Liver (tissue), 9 donors: ENCODE results near the gene POLA1. TPM values are rescaled to one million over a fixed set of nuclear protein-coding genes. Genes with fewer than 3 reads are reported as not detected.

Experiments
- DNase-seq: peaks from one replicate; pipeline ENCODE4 v3.0.0-alpha.2; 2017; ENCODE audit warnings: low spot score
- H3K27ac ChIP-seq, 2 donors: one replicate each; pipeline ENCODE4 v1.7.0; 2013; ENCODE audit warnings: inconsistent platforms in 2 of 2, low read length in 2 of 2, control low read depth in 1 of 2, low read depth in 1 of 2, mild to moderate bottlenecking in 1 of 2
- H3K27me3 ChIP-seq, 4 donors: one replicate each; pipeline versions ENCODE4 v1.6.1 to v1.7.0; 2013; ENCODE audit warnings: low read length in 3 of 4, inconsistent platforms in 1 of 4, mild to moderate bottlenecking in 1 of 4, moderate library complexity in 1 of 4; ENCODE audit not compliant: control insufficient read depth in 4 of 4, insufficient read depth in 4 of 4
- H3K36me3 ChIP-seq, 4 donors: one replicate each; pipeline versions ENCODE4 v1.6.1 to v1.7.0; 2013; ENCODE audit warnings: low read length in 3 of 4, mild to moderate bottlenecking in 3 of 4, low read depth in 1 of 4, moderate library complexity in 1 of 4; ENCODE audit not compliant: control insufficient read depth in 4 of 4, insufficient read depth in 3 of 4
- H3K4me1 ChIP-seq, 4 donors: one replicate each; pipeline versions ENCODE4 v1.6.1 to v1.7.0; 2013; ENCODE audit warnings: low read length in 3 of 4, mild to moderate bottlenecking in 3 of 4, moderate library complexity in 1 of 4; ENCODE audit not compliant: control insufficient read depth in 4 of 4, insufficient read depth in 4 of 4
- H3K4me3 ChIP-seq, 3 donors: one replicate each; pipeline versions ENCODE4 v1.6.1 to v1.7.0; 2013; ENCODE audit warnings: low read length in 3 of 3, control low read depth in 1 of 3, low read depth in 1 of 3, mild to moderate bottlenecking in 1 of 3
- H3K9ac ChIP-seq, 2 donors: one replicate each; pipeline ENCODE4 v1.7.0; 2013; ENCODE audit warnings: low read length in 2 of 2, mild to moderate bottlenecking in 2 of 2, moderate library complexity in 2 of 2, control low read depth in 1 of 2, low read depth in 1 of 2
- H3K9me3 ChIP-seq, 4 donors: one replicate each; pipeline versions ENCODE4 v1.6.1 to v1.7.0; 2013; ENCODE audit warnings: low read length in 3 of 4; ENCODE audit not compliant: control insufficient read depth in 4 of 4
- FOXA1 ChIP-seq: IDR thresholded peaks from 2 replicates; pipeline ENCODE4 v1.6.1; 2016; ENCODE audit warnings: antibody characterized with exemption
- FOXA2 ChIP-seq: IDR thresholded peaks from 2 replicates; pipeline ENCODE4 v1.6.1; 2016; ENCODE audit warnings: antibody characterized with exemption
- GABPA ChIP-seq, 2 donors: IDR thresholded peaks in 1 of 2; conservative IDR thresholded peaks in 1 of 2; 2 replicates each; pipeline ENCODE4 v1.6.1; 2016; ENCODE audit warnings: antibody characterized with exemption in 2 of 2, mild to moderate bottlenecking in 1 of 2, moderate library complexity in 1 of 2
- HNF4A ChIP-seq, 2 donors: conservative IDR thresholded peaks; 2 replicates each; pipeline ENCODE4 v1.6.1; 2016; ENCODE audit warnings: antibody characterized with exemption in 2 of 2, mild to moderate bottlenecking in 2 of 2
- HNF4G ChIP-seq: IDR thresholded peaks from 2 replicates; pipeline ENCODE4 v1.6.1; 2016; ENCODE audit warnings: antibody characterized with exemption
- JUND ChIP-seq, 2 donors: IDR thresholded peaks; 2 replicates each; pipeline ENCODE4 v1.6.1; 2016; ENCODE audit warnings: antibody characterized with exemption in 2 of 2
- RAD21 ChIP-seq, 2 donors: IDR thresholded peaks; 2 replicates each; pipeline ENCODE4 v1.6.1; 2016; ENCODE audit warnings: antibody characterized with exemption in 2 of 2, mild to moderate bottlenecking in 2 of 2
- RXRA ChIP-seq, 2 donors: IDR thresholded peaks; 2 replicates each; pipeline ENCODE4 v1.6.1; 2017 to 2018; ENCODE audit warnings: antibody characterized with exemption in 2 of 2, mild to moderate bottlenecking in 1 of 2
- SP1 ChIP-seq: IDR thresholded peaks from 2 replicates; pipeline ENCODE4 v1.6.1; 2018; ENCODE audit warnings: antibody characterized with exemption, mild to moderate bottlenecking
- TAF1 ChIP-seq: conservative IDR thresholded peaks from 2 replicates; pipeline ENCODE4 v1.6.1; 2016; ENCODE audit warnings: antibody characterized with exemption, mild to moderate bottlenecking
- YY1 ChIP-seq: IDR thresholded peaks from 2 replicates; pipeline ENCODE4 v1.6.1; 2016; ENCODE audit warnings: antibody characterized with exemption, mild to moderate bottlenecking
- WGBS: extraction: QIAGEN DNeasy Blood & Tissue Kit; methylation state at CpG from one replicate; pipeline ENCODE4 v1.1.7; 2013; 5-methylcytosine and 5-hydroxymethylcytosine counted together
- polyA plus RNA-seq, 2 donors: library from polyadenylated mRNA; stranded (reverse) in 1 of 2; unstranded in 1 of 2; fragments of 200-250 nt in 1 of 2; fragments of >200 nt in 1 of 2; fragmentation: Nextera tagmentation in 1 of 2; extraction: Ambion mirVana in 1 of 2; gene quantifications; one replicate each; pipeline versions ENCODE4 v1.2.1 to v1.2.3, GENCODE V29; 2013 to 2015
- total RNA-seq, 2 donors: library from RNA; depleted of rRNA; stranded (reverse); fragments of >200 nt; gene quantifications; one replicate each; pipeline ENCODE4 v1.2.3, GENCODE V29; 2014
- TF ChIP-seq, protein P1 (sequence below): fragments of 150-350 bp; IDR thresholded peaks from 2 replicates; pipeline ENCODE4 v1.5.1; 2017; ENCODE audit warnings: improper control_type of control experiment, low read depth, low read length; ENCODE audit not compliant: missing input control
- TF ChIP-seq, protein P2 (sequence below): IDR thresholded peaks from 2 replicates; pipeline ENCODE4 v1.6.1; 2016; ENCODE audit warnings: antibody characterized with exemption
- TF ChIP-seq, protein P3 (sequence below): IDR thresholded peaks from 2 replicates; pipeline ENCODE4 v1.6.1; 2016; ENCODE audit warnings: antibody characterized with exemption
- TF ChIP-seq, protein P4 (sequence below): IDR thresholded peaks from 2 replicates; pipeline ENCODE4 v1.6.1; 2016; ENCODE audit warnings: antibody characterized with exemption
- TF ChIP-seq, protein P5 (sequence below): IDR thresholded peaks from 2 replicates; pipeline ENCODE4 v1.6.1; 2016; ENCODE audit warnings: antibody characterized with exemption, mild to moderate bottlenecking
- donor health status: healthy.
- donor health status: healthy.
- donor health status: healthy.
- donor health status: healthy.
- donor health status: healthy.

Gene POLA1
- total and polyA plus RNA-seq, 4 donors, result 0.93 to 12.7 (median 4.3) TPM

DNA sequence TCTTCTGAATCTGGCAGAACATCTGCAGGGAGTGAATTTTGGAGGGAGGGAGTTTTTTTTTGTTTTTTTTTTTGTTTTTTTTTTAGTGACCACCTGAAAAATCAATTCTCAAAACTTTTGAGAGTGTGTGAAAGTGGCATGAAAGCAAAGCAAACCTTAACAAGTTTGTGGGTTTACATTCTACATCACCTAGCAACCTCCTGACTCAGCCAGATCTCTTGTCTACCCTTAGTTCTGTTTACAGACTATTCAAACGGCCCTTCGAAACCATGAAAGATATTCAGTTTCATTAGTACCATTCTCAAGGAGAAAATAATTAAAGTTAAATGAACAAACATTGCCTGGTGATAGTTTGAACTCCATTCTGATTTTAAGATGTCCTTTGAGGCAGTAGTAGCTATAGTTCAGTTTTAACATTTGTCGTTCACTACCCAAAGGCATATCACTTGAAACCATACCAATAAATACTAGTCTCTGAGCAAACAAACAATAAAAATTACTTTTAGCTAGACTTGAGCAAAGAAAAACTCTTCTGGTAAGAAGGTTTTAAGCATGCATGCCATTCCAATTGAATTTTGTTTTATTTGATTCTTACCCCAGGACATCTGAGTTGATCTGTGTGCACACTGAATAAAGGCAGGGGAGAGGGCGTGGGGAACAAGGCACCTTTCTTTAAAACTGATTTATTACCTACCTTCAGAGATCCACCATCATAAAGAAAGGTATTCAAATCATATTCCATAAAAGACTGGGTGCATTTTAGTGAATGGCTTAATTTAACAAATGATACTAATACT is 184.3 kb downstream of the POLA1 start (continued):
- TF ChIP-seq, protein P1, sequence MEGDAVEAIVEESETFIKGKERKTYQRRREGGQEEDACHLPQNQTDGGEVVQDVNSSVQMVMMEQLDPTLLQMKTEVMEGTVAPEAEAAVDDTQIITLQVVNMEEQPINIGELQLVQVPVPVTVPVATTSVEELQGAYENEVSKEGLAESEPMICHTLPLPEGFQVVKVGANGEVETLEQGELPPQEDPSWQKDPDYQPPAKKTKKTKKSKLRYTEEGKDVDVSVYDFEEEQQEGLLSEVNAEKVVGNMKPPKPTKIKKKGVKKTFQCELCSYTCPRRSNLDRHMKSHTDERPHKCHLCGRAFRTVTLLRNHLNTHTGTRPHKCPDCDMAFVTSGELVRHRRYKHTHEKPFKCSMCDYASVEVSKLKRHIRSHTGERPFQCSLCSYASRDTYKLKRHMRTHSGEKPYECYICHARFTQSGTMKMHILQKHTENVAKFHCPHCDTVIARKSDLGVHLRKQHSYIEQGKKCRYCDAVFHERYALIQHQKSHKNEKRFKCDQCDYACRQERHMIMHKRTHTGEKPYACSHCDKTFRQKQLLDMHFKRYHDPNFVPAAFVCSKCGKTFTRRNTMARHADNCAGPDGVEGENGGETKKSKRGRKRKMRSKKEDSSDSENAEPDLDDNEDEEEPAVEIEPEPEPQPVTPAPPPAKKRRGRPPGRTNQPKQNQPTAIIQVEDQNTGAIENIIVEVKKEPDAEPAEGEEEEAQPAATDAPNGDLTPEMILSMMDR, result no peak
- no peak for TF ChIP-seq JUND (IDR thresholded peaks at IDR 0.05)

DNA sequence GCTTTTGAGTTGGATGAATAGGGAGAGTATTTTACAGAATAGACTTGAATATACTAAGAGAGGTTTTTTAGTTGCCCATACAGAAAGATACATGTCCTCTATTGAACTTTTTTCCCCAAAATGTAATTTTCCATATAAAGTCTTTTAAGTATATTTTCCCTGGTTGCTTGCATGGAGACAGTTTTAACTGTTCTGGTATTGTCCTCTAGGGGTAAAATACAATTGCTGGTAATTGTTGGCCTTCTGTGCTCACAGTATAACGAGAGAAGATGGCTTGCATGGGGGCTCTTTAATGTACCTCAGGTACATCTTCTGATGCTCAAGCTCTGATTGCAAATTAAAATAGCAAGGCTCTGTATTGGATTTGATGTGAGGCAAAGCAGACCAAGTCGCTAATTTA is 186.0 kb downstream of the POLA1 start:
- no peak overlapping the region for H3K9ac ChIP-seq
- H3K27me3 ChIP-seq, result no peaks in the 10 kb centered on the region
- H3K27ac ChIP-seq, result no peak overlapping the region
- 94% methylated on average over 2 of the region's 2 CpGs for whole genome bisulfite sequencing
- no peaks in the 10 kb centered on the region for H3K4me1 ChIP-seq
- no peaks in the 10 kb centered on the region for H3K36me3 ChIP-seq
- no peak for TF ChIP-seq RAD21 (IDR thresholded peaks at IDR 0.05)
- TF ChIP-seq JUND (IDR thresholded peaks at IDR 0.05), result no peak
- no peak for TF ChIP-seq GABPA (IDR thresholded peaks at IDR 0.05 in 1 of 2, conservative IDR thresholded peaks at IDR 0.05 in 1 of 2)
- TF ChIP-seq HNF4A (conservative IDR thresholded peaks at IDR 0.05), result no peak
- no peak for TF ChIP-seq RXRA (IDR thresholded peaks at IDR 0.05)
- TF ChIP-seq YY1, result no peak
- no peak for TF ChIP-seq FOXA2
- TF ChIP-seq, protein P2, sequence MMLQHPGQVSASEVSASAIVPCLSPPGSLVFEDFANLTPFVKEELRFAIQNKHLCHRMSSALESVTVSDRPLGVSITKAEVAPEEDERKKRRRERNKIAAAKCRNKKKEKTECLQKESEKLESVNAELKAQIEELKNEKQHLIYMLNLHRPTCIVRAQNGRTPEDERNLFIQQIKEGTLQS, result no peak
- no peak for TF ChIP-seq SP1
- TF ChIP-seq, protein P3, sequence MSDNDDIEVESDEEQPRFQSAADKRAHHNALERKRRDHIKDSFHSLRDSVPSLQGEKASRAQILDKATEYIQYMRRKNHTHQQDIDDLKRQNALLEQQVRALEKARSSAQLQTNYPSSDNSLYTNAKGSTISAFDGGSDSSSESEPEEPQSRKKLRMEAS, result no peak
- no peak for TF ChIP-seq HNF4G
- TF ChIP-seq, protein P4, sequence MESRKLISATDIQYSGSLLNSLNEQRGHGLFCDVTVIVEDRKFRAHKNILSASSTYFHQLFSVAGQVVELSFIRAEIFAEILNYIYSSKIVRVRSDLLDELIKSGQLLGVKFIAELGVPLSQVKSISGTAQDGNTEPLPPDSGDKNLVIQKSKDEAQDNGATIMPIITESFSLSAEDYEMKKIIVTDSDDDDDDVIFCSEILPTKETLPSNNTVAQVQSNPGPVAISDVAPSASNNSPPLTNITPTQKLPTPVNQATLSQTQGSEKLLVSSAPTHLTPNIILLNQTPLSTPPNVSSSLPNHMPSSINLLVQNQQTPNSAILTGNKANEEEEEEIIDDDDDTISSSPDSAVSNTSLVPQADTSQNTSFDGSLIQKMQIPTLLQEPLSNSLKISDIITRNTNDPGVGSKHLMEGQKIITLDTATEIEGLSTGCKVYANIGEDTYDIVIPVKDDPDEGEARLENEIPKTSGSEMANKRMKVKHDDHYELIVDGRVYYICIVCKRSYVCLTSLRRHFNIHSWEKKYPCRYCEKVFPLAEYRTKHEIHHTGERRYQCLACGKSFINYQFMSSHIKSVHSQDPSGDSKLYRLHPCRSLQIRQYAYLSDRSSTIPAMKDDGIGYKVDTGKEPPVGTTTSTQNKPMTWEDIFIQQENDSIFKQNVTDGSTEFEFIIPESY, result no peak
- no peak for DNase-seq
- no peaks in the 10 kb centered on the region for H3K9me3 ChIP-seq
- H3K4me3 ChIP-seq, result no peak overlapping the region

DNA sequence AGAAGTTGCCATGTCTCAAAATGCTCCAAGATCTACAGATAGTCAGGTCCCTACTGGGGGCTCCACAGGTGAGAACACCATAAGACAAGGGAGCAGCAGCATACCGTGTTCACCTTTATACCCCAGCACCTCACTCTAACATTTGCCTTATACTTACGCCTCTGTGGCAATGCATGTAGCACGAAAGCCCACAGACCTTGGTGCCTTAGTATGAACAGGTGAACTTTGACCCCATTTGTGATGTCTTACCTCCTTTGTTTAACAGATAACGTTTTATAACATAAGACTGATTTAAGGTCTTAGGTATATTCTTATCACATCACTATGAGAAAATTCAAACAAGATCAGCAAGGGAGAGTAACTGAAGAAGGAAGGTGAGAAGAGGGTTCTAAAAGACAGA is 193.2 kb downstream of the POLA1 start:
- no peak overlapping the region for H3K4me3 ChIP-seq
- peaks cover 0 to 1% (median 0%) of the 10 kb centered on the region in 4 donors for H3K36me3 ChIP-seq
- H3K27me3 ChIP-seq, result no peaks in the 10 kb centered on the region
- no peak overlapping the region for H3K27ac ChIP-seq
- no peaks in the 10 kb centered on the region for H3K4me1 ChIP-seq
- DNase-seq, result no peak
- H3K9me3 ChIP-seq, result no peaks in the 10 kb centered on the region
- 92% methylated on average over 4 of the region's 4 CpGs for WGBS
- H3K9ac ChIP-seq, result no peak overlapping the region
- TF ChIP-seq FOXA1 (no peak), TAF1 (no peak), RXRA (IDR thresholded peaks at IDR 0.05) (no peak), GABPA (IDR thresholded peaks at IDR 0.05 in 1 of 2, conservative IDR thresholded peaks at IDR 0.05 in 1 of 2) (no peak), YY1 (no peak), RAD21 (IDR thresholded peaks at IDR 0.05) (no peak), SP1 (no peak), HNF4G (no peak)
- TF ChIP-seq, protein P5, sequence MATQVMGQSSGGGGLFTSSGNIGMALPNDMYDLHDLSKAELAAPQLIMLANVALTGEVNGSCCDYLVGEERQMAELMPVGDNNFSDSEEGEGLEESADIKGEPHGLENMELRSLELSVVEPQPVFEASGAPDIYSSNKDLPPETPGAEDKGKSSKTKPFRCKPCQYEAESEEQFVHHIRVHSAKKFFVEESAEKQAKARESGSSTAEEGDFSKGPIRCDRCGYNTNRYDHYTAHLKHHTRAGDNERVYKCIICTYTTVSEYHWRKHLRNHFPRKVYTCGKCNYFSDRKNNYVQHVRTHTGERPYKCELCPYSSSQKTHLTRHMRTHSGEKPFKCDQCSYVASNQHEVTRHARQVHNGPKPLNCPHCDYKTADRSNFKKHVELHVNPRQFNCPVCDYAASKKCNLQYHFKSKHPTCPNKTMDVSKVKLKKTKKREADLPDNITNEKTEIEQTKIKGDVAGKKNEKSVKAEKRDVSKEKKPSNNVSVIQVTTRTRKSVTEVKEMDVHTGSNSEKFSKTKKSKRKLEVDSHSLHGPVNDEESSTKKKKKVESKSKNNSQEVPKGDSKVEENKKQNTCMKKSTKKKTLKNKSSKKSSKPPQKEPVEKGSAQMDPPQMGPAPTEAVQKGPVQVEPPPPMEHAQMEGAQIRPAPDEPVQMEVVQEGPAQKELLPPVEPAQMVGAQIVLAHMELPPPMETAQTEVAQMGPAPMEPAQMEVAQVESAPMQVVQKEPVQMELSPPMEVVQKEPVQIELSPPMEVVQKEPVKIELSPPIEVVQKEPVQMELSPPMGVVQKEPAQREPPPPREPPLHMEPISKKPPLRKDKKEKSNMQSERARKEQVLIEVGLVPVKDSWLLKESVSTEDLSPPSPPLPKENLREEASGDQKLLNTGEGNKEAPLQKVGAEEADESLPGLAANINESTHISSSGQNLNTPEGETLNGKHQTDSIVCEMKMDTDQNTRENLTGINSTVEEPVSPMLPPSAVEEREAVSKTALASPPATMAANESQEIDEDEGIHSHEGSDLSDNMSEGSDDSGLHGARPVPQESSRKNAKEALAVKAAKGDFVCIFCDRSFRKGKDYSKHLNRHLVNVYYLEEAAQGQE, result no peak
- TF ChIP-seq, protein P3, result no peak
- TF ChIP-seq, protein P4, result no peak
